Measurements from ENCODE around the gene EGFL7.

DNA sequence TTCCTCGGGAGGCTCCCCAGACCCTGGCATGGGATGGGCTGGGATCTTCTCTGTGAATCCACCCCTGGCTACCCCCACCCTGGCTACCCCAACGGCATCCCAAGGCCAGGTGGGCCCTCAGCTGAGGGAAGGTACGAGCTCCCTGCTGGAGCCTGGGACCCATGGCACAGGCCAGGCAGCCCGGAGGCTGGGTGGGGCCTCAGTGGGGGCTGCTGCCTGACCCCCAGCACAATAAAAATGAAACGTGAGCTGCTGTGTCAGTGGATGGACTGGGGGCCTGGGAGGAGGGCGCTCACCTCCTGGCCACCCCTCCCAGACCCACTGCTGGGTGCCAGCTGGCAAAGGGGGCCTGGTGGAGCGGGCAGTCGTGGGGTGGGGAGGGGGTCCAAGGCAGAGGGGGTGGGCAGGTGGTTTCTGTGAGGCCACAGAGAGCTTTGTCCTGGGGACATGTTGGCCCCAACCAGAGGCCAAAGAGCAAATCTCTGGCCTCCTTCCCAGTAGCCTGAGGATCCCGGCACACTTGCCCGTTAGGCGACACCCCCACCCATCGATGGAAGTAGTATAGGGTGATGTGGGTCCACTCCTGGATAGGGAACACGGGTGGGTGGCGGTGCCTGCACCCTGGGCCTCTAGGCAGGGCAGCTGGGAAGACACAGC, 9.8 kb downstream of the EGFL7 start:
- TF ChIP-seq, protein P1, sequence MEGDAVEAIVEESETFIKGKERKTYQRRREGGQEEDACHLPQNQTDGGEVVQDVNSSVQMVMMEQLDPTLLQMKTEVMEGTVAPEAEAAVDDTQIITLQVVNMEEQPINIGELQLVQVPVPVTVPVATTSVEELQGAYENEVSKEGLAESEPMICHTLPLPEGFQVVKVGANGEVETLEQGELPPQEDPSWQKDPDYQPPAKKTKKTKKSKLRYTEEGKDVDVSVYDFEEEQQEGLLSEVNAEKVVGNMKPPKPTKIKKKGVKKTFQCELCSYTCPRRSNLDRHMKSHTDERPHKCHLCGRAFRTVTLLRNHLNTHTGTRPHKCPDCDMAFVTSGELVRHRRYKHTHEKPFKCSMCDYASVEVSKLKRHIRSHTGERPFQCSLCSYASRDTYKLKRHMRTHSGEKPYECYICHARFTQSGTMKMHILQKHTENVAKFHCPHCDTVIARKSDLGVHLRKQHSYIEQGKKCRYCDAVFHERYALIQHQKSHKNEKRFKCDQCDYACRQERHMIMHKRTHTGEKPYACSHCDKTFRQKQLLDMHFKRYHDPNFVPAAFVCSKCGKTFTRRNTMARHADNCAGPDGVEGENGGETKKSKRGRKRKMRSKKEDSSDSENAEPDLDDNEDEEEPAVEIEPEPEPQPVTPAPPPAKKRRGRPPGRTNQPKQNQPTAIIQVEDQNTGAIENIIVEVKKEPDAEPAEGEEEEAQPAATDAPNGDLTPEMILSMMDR (IDR thresholded peaks at IDR 0.05): no peak
- TF ChIP-seq POLR2A (IDR thresholded peaks at IDR 0.05): no peak

All from right lobe of liver (tissue), 4 donors.